Activated naive CD4-positive, alpha-beta T cell treated with Interleukin-2 at 50 U/mL for 16 hours (primary cell): Measurements from ENCODE around the gene TBR1.

Source experiments
- DNase-seq: peaks from one replicate; pipeline ENCODE4 v3.0.0-alpha.2; 2020

The TBR1 gene

DNA sequence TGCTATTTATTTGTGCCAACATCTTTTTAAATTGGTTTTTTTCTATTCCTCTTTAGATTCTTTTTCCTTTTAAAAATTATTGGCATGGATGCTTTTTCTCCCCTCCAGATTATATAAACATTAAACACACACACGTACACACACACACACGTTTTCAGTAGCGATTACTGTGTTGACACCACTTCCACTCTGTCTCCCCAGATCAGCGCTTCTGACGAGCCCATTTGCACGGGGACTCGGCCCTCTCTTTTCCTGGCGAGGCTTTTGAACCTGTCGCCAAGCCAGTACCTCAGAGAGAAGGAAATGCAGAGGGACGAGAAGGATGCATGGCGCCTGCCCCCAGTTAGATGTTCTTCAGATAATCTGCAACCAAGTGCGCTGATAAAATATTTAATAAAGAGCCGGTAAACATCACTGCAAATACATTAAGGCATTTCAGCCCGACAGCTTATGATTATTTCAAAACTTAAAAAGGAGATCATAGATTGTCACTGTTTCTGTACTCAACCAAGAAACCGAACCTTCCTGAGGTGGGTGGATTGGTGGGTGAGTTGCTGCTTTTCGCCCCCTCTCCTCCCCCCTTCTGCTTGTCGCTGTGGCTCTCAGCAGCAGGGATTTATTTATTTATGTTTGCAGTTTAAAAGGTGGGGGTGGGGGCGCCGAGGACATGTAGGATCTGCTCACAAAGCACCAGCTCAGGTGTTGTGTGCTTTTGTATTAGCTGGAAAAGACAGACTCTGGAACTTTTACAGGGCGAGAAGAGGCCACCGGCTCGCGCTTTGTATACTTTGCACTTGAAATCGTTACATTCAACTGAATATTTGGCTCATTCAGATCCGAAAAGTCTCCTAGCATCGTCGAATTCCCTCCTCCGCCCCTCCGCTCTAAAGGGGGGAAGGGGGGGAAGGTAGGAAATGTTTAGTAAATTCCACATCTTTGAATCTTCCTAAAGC is 787 bp upstream of the TBR1 start:
- no peak for DNase-seq

- DNase-seq = no peak
Measured at GRCh38 chr2:161416708-161417437, 776 bp downstream of the TBR1 start.

DNA sequence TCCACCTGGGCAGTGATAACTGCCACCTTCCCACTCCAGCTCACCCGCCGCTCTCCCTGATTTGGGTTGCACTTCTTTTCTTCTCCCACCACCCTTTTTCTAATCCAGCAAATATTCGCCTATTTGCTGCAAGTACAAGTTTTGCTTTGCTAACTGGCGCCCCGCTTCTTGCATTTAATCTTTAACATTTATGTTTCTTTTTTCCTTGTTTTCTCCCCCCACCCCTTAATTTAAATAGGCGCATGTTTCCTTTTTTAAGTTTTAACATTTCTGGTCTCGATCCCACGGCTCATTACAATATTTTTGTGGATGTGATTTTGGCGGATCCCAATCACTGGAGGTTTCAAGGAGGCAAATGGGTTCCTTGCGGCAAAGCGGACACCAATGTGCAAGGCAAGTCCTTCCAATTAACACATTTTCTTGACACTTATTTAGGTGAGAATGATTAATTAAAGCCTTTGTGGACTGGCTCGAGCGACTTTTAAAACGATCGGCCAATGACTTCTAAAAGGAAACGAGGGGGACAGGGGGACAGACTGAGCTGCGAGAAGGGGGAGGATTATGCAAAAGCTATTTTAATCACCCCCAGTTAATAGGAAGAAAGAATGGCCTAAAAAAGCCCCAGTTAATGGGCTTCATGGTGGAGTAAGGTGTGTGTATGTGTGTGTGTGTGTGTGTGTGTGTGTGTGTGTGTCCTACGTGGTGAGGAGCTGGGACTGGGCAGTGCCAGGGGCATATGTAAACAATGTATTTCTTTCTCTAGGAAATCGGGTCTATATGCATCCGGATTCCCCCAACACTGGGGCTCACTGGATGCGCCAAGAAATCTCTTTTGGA is 1.6 kb downstream of the TBR1 start:
- no peak for DNase-seq

GRCh38 chr2:161418275-161418714 is 2.2 kb downstream of the TBR1 start:
- no peak for DNase-seq

DNA sequence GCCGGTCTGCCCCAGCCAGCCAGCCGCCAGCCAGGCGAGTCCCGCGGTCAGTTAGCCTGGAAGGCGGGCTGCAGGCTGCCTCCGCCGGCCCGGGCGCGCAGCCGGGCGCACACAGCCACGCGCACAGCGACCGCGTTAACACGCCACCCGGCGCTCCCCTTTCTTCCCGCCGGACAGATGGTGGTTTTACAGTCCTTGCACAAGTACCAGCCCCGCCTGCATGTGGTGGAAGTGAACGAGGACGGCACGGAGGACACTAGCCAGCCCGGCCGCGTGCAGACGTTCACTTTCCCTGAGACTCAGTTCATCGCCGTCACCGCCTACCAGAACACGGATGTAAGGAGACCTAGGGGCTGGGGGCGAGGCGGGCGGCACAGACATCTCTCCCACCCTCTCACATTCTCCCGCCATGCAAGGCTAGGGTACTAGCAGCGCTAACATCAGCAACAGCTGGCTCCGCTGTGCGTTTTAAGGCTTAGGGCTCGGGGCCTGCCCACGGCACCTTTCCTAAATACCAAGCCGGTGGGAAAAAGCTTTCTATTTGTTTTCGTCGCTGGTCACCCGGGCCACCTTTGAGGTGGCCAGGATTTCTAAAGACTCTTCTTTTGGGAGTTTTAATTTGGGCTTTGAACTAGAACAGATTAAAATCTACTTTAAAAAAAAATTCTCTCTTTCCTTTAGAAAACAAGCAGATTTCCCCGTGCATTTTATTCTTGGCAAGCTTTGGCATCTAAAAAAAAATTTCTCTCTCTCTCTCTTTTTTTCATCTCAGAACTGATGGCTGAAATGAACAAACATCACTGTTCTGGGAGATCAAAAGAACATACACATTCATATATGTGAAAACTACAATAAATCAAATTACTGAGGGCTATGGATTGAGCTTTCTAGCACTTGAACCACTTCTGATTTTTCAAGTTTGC is 2.9 kb downstream of the TBR1 start:
- no peak for DNase-seq

DNA sequence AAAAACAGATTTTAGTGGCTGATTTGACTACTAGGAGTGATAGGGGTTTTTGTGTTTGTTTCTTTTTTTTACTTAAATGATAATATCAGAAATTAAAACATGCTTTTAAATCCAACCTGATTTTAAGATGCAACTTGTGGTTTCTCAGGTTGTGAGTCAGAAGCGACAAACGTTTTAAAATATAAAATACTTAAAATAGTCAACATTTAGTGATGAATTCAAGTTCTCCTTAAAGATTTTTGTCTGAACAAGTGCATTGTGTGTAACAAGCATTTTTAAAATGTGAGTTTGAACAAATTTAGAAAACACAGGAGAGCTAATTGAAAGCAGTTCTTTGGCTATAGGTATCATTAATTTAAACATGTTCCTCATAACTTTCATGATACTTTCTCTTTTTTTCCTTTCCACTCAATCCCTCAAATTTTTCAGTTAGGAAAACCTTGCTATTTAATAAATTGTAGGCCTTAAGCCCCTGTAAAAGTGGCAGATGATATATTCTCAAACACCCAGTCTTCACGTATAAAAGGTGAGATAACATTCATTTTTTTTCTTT is 3.6 kb downstream of the TBR1 start:
- DNase-seq = no peak

DNA sequence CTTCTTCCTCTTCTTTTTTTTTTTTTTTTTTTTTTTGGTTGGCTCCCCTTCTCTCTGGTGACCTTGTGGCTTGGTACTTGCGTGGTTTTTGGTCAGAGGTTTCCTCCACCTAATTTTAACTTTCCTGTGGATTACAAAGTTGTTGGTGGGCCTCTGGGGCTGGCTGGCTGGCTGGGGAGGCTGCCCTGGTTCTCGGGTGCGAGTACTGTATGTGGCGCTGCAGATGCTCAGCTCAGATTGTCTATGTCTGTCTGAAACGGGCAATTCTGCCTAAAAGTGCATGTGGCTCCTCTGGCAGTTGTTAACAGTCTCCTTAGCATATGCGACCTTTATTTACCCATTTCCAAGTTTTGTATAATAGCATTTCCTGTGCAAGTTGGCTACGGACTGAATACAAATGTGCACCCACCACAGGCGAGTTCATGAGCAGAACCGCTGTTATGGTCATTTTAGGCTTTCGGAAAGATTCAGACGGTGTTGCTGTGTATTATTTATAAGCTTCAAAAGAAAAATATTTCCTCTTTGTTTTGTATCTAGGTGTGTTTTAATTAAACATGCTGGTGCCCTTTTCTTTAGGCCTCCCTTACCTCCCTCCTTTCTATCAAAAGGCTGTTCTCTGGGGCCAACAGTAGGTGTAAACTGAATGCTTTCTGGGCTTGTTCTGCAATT is 4.4 kb downstream of the TBR1 start:
- DNase-seq = no peak

- no peak for DNase-seq
Measured at GRCh38 chr2:161421686-161422085, 5.6 kb downstream of the TBR1 start.

DNA sequence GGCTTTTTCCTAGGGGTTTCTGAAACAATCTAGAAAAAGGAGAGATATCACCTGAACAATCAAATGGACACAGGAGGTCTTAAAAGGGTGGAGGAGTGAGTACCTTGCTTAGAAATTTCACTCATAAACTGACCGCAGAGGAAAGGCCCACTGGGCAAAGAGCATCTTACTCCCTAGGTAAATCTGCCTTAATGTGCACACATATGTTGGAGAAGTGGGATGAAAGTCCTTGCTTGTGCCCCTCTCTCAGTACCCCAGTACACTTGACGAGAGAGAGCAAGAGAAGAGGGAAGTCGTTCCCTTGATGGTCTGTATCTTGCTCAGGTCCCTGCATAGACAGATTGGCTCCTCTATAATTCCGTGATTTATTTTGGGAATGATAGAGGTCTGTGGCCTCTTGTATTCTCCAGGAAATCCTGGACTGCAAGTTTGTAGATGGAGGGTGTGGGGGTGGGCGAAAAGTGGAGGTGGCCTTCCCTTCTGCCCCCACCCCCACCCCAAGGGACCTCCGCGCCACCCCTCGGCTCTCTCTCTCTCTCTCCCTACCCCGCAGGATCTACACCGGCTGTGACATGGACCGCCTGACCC is 6.8 kb downstream of the TBR1 start:
- DNase-seq = no peak

- peak; percentile 3 for DNase-seq
Measured at GRCh38 chr2:161423421-161424393, 7.6 kb downstream of the TBR1 start.

DNA sequence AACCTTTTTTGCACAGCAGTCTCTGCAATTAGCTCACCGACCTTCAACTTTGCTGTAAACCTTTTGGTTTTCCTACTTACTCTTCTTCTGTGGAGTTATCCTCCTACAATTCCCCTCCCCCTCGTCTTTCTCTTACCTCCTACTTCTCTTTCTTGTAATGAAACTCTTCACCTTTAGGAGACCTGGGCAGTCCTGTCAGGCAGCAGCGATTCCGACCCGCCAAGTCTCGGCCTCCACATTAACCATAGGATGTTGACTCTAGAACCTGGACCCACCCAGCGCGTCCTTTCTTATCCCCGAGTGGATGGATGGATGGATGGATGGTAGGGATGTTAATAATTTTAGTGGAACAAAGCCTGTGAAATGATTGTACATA is 8.3 kb downstream of the TBR1 start:
- no peak for DNase-seq

GRCh38 chr2:161424891-161425727 is 9.0 kb downstream of the TBR1 start:
- no peak for DNase-seq

- no peak for DNase-seq
Measured at GRCh38 chr2:161425728-161426454, 9.8 kb downstream of the TBR1 start.

DNA sequence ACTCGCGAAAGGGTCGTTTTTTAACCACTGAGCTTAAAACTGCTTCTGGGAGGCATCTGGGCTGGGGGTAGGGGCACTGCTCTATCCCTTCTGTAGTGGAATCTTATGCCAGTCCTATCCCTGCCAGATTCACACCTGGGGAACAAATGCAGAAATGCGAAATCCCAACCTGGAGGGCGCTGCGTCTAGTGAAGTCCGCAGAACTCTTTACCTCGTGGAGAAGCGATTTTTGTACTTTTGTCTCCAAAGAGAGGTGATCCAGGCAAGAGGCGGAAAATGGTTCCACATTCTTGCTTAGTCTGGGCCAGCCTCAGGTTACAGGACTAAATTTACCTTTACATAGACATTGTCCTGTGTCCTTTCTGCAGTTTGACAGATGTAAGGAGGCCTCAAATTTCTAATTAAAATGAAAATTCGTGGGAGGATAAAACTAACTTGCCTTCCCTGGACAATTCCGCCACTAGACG is 10.4 kb downstream of the TBR1 start:
- no peak for DNase-seq

GRCh38 chr2:161426922-161427663 is 11.0 kb downstream of the TBR1 start:
- peak; percentile 5 for DNase-seq

- no peak for DNase-seq
Measured at GRCh38 chr2:161427664-161428587, 11.8 kb downstream of the TBR1 start.
